ENCODE measurements around the gene VGLL4.
"Not testable (repeated sequence)": the region's sequence is repeated elsewhere in the genome, so short reads cannot be mapped to it uniquely, and the experiment has no call there.

VGLL4 gene, protein sequence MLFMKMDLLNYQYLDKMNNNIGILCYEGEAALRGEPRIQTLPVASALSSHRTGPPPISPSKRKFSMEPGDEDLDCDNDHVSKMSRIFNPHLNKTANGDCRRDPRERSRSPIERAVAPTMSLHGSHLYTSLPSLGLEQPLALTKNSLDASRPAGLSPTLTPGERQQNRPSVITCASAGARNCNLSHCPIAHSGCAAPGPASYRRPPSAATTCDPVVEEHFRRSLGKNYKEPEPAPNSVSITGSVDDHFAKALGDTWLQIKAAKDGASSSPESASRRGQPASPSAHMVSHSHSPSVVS

DNA sequence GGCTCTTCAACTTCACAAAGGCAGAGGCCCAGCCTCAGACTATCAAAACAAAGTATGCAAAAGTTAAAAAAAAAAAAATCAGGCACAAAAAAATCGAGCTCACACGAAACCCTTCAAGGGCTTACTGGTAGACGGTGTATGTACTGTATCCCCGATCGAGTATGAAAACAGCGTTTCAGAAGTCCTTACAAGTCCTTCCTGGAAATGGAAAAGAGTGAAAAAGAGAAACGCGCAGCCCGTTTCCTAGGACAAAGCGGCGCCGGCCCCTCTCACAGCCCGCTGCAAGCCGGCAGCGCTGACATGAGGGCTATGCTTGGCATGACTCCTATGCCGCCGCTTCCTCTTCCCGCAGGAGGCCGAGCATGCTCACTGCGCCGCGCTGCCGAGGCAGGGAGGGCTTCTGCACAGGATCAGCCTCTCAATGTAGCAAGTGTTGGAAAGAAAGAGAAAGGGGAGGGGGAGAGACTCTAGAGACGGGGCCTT, at the start of gene VGLL4:
Gene VGLL4, minus strand, starts transcription at position 311 of the 483 bp plus-strand sequence. CDS start 397 bp downstream, outside the sequence.
- DNase-seq, result peak; percentile 36

DNA sequence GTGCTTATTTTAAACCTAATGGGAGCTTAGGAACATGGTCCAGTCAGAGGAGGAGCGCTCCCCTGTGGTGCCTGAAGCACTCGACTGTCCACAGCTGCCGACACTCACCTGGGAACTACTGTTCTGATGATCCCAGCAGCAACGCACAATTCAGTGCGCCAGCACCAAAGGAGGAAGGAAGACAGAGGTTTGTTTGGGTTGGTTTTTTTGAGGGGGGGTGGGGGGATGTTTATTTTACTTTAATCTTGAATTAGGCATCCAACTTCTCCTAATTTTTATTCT, 48.8 kb upstream of the VGLL4 start:
- no peak for DNase-seq

DNA sequence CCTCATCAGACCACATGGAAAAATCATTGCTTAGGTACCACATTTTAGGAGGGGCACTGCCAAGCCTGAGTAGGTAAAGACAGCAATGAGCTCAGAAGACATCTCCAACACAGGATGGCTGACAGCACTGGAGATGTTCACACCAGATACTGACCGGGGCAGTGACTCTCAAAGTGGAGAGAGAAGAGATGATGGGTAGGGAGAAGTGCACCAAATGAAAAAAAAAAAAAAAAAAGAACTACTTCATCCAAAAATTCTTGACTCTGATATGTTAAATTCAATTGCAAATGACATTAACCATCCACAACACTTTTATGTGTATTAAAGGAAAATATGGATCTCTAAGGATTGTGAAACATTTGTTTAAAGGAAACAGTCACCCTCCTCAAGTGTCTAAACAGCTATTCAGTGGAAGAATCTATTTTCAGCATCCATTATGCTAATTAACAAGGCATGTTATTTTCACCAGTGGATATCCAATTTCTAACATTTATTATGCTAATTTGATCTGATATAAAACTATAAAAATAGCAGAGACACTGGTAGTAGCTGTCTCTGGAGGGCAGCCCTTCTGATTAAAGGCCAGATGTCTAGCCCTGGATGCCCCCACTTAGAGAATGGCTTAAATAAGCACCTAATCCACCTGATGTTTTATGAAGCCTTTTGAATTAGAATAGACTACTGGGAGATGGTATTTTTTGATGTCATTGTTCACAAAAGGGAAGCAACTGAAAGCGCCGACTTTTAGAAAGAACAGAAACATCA, 48.2 kb upstream of the VGLL4 start:
- DNase-seq, result no peak

DNA sequence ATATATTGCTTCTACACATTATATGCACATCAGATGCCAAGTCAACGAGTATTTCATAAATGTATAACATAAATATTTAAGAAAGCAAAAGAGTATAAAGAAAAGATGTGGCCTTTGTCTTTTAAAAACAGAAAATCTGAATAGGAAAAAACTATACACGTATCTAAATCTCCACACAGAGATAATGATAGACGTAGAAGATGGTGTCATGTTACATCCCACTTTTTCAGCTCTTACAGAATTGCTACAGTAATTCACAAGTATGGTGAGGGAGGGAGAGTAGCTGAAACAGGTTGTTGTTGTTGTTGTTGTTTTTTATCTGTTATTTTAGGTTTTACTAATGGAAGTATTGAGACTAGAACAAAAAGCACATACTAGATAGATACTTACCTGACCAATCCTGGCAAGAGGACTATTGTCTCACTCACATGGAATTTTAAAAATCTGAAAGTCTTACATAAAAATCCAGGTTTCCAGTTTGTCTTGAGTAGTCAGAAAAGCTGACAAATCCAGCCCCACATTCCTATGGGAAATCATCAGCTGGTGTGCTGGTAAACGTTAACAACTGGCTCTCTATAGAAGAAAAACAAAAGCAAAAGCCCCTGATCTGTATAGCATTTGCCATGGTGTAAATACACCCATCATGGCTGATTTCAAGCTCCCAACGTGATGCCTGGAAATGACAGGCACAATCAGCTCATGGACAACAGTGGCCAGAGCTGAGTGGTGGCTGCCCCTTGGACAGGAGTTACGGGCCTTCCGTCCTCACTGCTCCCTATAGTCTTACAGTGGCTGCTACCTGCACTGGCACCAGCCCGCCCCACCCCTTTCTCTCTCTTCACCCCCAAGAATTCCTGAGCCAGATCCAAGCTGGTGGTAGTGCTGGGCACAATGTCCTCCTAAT, 47.4 kb upstream of the VGLL4 start:
- no peak for DNase-seq

DNA sequence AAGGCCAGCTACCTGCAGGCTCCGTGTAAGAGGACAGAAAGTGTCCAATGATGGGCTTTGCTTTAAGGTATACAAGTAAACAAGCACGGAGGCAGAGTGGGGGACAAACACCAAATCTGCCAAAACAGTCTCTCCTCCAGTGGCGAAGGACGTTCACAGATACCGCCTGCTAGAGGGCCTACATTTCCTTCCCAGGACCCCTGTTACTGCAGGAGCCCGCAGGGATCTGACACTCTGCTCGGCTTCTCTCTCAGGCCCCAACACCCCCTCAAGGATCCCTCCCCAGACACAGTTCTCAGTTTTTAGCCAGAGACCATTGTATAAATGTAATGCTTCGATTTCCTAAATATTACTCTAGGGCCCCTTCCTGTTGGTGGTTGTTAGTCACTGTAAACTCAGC, 46.0 kb upstream of the VGLL4 start:
- DNase-seq, result no peak

DNA sequence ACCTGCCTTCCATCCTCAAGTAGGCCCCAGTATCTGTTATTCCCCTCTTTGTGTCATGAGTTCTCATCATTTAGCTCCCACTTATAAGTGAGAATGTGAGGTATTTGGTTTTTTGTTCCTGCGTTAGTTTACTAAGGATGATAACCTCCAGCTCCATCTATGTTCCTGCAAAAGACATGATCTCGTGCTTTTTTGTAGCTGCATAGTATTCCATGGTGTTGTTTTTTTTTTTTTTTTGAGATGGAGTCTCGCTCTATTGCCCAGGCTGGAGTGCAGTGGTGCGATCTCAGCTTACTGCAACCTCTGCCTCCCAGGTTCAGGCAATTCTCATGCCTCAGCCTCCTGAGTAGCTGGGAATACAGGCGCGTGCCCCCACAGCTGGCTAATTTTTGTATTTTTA, 41.3 kb upstream of the VGLL4 start:
- not testable (repeated sequence) for DNase-seq

DNA sequence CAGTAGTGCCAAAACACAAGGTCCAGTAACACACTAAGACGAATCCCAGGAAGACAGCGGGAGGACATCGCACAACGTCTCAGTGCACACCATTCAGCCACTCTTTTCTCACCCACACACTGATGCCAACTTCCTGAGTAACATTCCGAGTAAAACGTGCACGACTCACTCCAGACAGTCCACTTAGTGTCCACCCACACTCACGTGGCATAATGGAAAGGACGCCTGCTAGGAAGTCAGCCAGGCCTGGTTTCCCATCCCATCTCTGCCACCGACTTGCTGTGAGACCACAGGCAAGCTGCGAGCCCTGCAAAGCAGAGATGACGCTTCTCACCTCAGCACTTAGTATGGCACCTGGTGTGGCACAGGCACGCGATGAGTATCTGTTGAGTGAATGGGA, 36.8 kb upstream of the VGLL4 start:
- no peak for DNase-seq

DNA sequence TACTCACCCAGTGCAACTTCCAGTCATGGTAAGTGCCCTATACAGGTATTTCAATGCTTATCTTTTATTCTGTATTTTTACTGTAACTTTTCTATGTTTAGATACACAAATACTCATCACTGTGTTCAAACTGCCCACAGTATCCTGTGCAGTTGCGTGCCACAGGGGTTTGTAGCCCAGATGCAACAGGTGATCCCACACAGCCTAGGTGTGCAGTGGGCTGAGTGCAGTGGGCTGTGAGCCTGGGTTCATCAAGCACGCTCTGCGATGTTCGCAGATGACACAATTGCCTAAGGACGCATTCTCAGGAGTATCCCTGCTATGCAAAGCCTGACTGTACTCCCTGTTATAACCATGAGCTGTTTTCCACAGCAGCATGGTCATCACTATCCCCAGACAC, 36.2 kb upstream of the VGLL4 start:
- DNase-seq, result no peak

DNA sequence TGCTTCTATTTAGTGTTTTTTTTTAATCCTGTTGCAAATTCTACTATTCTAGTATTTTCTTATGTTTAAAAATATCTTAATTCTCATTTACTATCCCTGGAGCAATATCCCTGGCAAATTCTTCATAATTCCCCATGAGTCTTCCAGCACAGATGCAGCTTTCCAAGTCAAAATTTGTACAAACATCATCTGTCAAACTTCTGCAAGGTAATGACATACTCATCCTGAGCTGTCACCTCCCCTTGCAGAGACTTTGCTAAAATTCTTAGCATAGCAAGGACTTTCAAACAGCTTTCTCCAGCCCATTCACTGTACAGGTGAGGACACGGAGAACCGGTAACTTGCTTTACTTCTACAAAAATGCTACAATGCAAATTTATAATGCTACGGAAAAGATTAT, 28.6 kb upstream of the VGLL4 start:
- DNase-seq, result no peak

DNA sequence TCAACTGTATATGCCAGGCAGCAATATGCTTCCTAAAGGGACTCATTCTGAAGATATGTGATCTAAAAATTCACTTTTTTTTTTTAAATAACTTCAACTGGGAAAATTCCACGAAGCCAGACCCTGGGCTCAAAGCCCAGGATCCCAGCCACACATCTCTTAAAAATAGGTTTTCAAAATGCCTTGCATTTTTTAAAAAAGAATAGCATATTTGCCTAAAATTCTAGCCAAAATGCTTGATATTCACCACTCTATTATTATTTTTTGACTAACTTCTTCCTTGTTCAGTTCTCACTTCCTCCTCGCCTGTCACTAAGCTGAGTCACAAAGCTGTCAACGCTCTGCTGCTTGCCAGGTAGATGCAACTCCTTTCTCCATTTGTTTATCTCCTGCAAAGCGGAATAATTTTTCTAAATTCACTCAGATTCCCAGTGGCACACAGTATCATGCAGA, 28.0 kb upstream of the VGLL4 start:
- DNase-seq, result no peak

DNA sequence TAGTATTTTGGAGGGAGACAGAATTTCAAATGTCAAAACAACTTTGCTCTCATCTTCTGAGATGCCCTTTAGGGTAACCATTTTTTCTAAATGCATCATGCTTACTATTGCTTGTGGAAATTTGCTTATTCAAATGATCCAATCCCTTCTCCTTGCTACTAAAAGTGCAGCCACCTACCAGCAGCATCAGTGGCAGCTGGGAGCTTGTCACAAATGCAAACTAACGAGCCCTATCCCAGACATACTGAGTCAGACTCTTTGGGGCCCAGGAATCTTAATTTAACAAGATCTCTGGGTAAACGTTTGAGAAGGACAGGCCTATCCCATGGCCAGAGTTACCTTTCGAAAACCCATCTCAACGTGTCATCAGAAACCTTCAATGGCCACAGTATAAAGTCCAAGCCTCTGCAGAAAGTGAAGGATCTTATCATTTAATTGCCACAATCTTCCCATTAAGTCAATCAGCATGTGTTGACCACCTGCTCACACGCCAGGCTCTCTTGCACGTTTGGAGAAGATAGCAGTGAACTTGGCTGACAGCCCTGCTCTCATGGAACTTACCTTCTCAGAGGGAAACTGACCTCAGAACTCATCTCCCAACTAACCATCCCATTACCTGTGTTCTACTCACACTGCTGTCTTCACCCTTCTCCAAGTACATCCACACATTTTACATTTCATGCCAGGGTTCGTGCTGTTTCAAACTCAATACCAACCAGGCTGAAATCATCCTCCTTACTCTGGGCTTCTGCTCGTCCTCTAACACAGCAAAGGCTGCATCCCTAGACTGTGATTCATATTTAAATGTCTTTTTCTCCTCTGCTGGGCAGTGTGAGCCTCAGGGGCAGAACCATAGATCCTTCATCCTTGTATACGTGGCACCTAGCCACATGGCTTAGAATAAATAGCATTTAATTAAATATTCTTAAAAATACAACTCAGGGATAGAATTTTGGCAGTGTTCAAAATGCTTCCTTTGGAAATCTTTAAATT, 24.8 kb upstream of the VGLL4 start:
- no peak for DNase-seq

DNA sequence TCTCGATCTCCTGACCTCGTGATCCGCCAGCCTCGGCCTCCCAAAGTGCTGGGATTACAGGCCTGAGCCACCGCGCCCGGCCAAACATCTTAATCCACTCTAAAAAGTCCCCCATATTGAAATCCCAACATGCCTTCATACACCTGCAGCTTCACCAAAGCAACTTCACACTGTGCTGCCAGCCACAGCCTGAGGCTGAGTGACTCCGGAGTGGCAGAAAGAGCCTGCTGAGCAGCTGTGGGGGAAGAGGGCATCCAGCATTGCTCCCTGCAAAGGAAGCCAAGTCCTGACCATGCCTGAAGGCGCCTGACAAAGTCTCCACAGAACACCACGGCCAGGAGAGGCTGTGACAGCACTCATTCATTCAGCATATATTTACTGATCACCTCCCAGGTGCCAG, 21.6 kb upstream of the VGLL4 start:
- DNase-seq, result no peak

DNA sequence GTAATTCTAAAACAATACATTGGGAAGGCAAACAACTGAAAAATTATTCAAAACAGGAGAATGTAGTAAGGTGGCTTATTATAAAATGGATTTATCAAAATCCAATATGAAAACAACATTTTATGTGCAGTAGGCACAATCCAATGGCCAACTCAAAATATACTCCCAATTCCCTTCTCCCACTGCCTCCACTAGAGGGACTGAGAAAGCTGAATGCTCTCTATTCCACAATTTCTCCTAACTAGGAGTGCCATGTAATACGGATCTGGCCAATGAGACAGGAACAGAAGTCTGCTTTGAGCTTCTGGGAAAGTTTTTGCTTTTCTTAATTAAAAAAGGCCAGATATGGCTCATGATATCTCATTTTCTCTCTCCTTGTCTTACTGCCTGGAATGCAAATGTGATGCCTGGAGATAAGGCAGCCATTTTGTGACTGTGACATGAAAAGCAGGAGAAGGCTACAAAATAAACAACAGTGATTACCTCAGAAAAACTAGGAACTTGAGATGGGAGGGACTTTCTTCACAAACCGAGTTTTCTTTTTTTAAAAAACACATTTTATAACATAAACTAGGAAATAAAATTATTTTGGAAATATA, 18.8 kb upstream of the VGLL4 start:
- no peak for DNase-seq

DNA sequence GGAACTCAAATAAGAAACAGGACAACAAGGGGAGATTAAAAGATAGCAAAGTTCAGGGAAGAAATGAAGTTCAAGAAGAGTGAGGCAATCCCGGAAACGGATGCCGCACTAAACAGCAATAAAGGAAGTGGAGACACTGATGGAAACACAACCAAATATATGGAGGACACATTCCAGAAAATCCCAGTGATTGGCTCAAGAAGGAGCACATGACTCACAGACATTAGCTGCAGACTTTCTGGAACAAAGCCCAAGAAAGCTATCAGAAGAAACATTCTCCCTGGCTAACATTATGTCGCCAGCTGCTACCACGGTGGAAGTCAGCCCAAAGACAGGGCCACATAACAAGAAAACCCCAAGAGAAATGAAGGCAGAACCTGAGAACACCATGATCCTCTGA, 18.1 kb upstream of the VGLL4 start:
- DNase-seq, result no peak

DNA sequence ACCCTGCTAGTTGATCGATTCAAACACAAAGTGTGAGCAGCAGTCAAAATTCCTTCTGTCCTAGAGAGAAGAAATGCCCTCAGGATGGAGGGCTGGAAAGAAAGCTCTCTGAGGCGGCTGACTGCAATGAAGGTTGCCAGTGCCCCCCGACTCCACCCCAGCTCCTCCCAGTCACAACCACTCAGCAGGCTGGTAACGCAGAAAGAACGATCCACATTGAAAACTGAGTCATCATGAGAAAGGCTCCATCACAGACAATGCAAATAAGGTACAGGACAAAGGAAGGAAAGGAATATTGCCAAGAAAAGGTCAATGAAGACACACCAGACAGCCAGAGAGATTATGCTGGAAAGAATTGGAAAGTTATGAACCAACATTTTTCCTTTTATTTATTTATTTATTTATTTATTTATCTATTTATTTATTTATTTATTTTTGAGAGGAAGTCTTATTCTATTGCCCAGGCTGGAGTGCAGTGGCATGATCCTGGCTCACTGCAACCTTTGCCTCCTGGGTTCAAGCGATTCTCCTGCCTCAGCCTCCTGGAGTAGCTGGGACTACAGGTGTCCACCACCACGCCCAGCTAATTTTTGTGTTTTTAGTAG, 17.4 kb upstream of the VGLL4 start:
- DNase-seq, result no peak

DNA sequence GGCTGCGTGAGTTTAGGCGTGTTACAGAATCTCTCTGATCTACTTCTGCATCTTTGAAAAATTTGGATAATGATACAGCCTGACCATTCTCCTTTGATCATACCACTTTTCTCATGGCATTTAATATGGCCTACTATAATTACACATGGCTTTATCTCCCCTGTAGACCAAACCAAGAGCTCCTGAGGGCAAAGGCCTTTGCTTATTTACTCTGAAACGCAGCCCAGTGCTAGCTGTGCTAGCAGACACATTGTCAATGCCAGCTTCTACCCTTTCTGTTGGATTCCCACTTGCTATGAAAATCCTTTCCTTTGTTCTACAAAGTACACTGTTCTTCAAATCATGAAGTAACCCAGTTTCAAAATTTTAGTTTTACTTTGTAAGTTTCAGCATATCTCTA, 16.5 kb upstream of the VGLL4 start:
- no peak for DNase-seq

DNA sequence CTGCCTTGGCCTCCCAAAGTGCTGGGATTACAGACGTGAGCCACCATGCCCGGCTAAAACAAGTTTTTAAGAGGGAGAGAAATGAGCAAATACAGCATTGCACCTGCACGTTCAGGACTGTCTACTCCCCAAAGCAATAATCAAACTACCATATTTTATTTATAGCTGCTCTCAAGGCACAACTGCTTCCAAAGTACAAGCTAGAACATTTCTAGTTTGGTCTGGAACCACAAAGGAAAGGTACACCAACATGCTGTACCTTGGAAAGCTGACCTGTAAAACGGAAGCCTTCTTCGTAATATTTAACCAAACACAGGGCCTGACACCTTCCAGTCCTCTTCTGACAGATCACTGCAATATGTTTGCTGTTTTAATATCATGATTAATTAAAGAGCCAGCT, 14.5 kb upstream of the VGLL4 start:
- no peak for DNase-seq

DNA sequence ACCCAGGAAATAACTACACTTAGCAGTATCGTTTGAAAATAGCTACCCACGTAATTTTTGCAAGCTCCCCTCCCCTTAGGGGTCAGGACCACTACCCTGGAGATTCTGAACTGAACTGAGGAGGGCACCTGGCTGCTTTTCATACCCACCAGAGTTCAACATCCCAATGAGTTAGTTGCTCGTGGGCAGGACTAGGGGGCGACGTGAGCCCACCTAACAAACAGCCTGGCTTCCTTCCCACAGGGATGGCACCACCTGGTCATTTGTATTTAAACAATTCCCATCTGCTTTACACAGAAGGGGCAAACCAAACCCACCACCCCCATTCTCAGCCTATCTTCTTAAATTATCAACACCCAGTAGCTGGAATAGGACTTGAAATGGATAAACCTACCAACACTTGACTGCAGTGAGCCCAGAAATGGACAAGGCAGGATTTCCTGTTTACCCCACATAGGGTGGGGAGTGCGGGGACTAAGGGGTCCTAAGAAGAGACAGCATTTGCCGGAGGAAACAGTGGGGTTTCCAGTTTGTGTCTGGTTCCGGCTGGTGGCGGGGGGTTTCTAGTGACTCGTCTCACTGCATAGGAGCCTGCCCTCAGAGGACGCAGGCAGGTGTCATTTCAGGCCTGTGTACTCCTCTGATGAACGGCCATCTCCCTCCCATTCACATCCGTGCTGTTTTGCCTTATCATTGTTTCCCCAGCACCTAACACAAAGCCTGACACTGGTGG, 11.6 kb upstream of the VGLL4 start:
- DNase-seq, result no peak

DNA sequence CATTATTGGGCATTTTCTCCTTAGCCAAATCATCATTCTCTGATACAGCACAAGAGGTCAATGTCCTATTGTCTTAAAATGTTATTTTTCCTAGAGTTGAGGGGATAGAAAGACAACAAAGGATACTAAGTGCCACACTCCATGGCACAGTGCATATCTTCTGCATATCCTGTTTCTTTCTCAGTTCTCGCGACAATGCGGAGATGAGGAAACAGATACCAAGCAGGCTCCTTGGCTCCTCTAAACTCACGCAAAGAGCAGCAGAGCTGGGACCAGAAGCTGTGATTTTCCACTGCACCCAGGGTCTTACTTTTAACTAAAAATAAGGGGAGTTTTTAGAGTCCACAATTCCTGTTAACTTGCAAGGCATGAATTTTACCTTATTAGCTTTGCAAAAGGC, 10.5 kb upstream of the VGLL4 start:
- no peak for DNase-seq

DNA sequence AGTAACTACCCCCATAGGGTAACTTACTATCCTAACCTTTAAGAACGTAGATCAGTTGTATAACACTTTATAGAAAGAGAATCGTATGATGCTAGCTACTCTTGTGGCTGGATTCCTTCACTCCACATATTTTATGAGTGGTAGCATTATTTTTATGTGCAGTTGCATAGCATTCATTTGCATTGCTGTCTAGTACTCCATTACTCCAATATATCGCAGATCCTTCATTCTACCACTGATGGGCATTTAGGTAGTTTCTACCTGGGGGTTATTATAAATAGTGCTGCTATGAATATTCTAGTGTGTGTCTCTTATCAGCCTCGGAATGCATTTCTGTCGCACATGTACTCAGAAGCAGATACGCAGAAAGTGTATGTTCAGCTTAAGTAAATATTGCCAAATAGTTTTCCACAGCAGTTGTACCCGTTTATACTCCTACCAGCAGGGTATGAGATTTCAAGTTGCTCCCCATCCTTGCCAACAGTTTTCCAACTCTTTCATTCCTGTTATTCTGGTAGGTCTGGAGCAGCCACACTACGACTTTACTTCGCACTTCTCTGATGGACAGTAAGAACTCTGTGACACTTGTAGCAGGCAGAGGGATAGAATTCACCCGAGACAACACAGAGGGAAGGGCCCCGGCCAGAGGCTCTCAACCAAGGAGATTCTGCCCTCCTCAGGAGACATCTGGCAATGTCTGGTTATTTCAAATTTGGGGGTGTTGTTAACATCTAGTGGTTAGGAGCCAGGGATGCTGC, 9.8 kb upstream of the VGLL4 start:
- DNase-seq, result no peak

Measured in cortex of kidney (tissue), 1 donor.